Activated CD8-positive, alpha-beta memory T cell treated with anti-CD3 and anti-CD28 coated beads, Interleukin-2, amount 50 U/mL, for 24 hours (primary cell): ENCODE measurements around the gene FAM3A.

Experiments
- DNase-seq: peaks from one replicate; pipeline ENCODE4 v3.0.0-alpha.2; 2020; ENCODE audit errors: extremely low read depth

Gene FAM3A

DNA sequence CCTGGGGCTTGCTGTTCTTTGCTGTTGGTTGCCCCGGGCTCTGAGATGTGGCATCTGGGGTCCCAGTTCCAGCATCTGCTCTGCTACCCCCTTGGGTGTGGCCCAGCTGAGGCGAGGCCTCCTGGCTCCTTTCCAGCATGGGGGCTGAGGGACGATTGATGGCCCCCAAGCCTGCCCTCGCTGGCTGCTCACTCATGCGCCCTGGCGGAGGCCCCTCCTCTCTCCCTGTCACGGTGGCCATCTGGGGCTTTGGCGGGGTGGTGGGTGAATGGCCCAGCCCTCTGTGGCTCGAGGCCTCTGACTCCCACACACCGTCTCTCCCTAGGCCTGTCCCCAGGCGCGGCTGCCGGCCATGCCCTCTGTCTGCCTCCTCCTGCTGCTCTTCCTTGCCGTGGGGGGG, 56.2 kb downstream of the FAM3A start:
- DNase-seq: no peak

DNA sequence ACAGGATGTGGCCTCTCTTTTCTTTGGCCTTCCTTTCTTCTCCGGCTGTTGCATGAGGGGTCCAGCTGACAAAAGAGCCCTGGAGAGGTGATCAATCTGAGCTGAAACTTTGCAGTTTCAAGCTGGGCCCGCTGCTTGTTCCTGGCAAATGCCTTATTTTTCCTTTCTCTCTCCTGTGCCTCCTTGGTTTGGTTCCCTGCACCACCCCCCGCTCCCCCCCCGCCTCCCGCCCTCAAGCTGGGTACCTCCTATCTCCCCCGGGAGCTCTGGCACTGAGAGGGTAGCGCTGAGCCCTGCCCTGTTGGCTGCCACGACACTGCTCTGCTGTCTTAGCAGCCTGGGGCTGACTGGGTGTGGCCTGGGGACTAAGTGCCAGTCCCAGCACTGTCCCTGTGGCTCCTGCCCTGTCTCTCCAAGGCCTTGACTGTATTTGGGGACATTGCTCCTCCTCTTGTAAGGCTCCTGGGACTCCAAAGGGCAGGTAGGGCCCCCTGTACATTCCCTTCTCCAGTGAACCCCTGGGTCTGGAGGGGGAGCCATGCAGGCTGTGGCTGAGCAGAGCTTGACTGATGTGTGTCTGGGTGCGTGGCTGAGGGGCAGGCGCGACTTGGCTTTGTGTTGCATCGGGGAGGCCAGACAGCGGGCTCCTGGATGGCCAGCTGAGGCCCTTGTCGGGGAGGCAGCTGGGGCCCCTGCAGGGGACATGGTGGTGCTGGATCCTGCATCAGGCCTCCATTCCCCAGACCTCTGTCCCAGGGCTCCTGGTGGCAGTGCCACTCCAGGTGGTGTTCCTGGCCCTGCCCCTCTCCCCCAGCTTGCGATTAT, 56.9 kb downstream of the FAM3A start:
- DNase-seq: no peak

DNA sequence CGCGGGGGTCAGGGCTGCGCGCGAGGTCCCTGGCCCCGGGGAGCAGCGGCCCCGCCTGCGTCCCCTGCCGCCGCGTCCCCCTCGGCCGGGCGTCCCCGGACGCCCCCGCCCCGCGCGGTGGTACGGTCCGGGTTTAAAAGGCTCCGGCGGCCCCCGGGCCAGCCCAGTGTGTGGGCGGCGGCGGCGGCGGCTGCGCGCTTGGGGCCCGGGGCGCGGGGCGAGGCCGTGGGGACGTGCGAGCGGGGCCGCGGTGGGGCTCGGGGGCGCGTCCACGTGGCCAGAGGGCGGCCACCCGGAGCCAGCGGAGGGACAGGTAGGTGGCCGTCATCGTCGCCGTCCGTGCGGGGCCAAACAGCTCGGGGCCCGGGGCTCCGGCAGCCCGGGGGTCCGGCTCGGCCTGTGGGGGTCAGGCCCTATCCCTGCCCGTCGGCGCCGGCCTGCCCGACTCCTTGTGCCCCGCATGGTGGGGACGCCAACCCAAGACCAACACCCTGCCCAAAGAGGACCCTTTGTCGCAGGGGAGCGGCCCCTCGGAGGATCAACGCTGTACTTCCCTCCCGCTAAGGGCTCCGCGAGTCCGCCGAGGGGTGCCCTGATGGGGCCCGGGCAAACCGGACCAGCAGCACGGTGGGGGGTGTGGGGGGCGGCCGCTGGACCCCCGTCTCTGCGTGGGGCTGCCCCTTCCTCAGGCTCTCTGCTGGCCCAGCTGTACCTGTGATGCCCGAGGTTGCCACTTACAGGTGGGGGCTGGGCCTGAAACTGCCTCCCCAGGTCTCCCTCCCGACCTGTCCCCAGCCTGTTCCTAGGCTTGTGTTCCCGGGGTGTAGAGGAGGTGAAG, 57.7 kb downstream of the FAM3A start, which contains the start of gene PLXNA3:
TSS of gene PLXNA3 (plus strand) at position 166 of the 838 bp plus-strand sequence. CDS start 1,903 bp downstream, outside the sequence.
- no peak for DNase-seq

DNA sequence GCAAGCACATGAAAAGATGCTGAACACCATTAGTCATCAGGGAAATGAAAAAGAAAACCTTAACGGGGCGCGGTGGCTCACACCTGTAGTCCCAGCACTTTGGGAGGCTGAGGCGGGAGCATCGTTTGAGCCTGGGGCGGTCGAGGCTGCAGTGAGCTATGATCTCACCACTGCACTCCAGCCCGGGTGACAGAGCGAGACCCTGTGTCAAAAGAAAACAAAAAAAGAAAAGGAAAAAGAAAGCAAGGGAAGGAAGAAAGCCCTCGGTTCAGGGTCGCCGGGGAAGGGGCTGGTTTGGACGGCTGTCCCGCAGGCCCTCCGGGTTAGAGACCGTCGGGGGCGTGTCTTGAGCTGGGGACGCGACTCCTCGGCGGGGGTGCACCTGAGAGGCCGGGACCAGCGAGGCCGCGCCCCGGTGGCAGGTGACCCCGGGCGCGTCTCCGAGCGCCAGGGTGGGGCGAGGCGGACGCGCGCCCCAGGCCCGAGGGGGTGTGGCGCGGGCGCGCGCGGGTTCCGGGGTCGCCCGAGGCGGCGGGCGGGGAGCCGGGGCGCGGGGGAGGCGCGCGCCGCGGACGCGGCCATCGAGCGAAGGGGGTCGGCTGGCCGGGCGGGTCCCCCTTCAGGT, 58.4 kb downstream of the FAM3A start:
- no peak for DNase-seq
